ENCODE measurements around the gene HSPB6.
A peak's percentile ranks its signal among the peaks of the same experiment; 100 is the strongest.

HSPB6 gene

DNA sequence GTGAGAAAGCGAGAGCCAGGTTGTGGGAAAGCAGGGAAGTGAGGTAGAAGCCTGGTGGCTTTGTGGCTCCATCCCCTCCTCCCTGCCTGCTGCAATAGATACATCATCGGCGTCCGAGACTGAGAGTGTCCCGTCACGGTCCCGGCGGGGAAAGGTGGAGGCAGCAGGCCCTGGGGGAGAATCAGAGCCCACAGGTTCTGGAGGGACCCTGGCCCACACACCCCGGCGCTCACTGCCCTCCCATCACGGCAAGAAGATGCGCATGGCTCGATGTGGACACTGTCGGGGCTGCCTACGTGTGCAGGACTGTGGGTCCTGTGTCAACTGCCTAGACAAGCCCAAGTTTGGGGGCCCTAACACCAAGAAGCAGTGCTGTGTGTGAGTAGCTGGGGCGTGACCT is 33.9 kb downstream of the HSPB6 start:
- no peak overlapping the region for H3K27ac Mint-ChIP-seq
- peaks cover 6% of the 10 kb centered on the region for H3K36me3 Mint-ChIP-seq

DNA sequence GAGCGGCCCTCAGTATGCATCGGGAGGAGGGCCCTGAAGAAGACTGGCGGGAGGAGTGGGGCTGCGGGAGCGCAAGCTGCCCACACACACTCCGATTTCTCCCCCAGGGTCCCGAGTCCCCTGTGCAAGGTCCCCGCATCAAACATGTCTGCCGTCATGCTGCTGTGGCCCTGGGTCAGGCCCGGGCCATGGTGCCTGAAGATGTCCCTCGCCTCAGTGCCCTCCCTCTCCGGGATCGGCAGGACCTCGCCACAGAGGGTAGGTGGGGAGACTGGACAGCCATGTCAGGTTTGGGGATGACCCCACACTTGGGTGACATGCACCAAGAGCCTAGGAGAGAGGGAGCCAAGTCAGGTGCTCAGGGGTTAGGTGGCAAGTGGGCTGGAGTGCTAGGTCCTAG is 34.4 kb downstream of the HSPB6 start:
- H3K4me3 Mint-ChIP-seq: no peak overlapping the region
- peaks cover 6% of the 10 kb centered on the region for H3K36me3 Mint-ChIP-seq
- H3K27me3 Mint-ChIP-seq: no peaks in the 10 kb centered on the region
- H3K27ac Mint-ChIP-seq: no peak overlapping the region
- peaks cover 22% of the 10 kb centered on the region for H3K4me1 Mint-ChIP-seq
- H3K9me3 Mint-ChIP-seq: no peaks in the 10 kb centered on the region

More for the DNA sequence above, 33.9 kb downstream of the HSPB6 start:
- no peak overlapping the region for H3K4me3 Mint-ChIP-seq
- no peaks in the 10 kb centered on the region for H3K27me3 Mint-ChIP-seq
- peaks cover 22% of the 10 kb centered on the region for H3K4me1 Mint-ChIP-seq
- H3K9me3 Mint-ChIP-seq: no peaks in the 10 kb centered on the region

DNA sequence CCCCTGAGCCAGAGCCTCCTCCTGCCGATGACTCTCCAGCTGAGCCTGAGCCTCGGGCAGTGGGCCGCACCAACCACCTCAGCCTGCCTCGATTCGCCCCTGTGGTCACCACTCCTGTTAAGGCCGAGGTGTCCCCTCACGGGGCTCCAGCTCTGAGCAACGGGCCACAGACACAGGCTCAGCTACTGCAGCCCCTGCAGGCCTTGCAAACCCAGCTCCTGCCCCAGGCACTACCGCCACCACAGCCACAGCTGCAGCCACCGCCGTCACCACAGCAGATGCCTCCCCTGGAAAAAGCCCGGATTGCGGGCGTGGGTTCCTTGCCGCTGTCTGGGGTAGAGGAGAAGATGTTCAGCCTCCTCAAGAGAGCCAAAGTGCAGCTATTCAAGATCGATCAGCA is 35.5 kb downstream of the HSPB6 start:
- Mint-ChIP-seq H3K9me3 (no peaks in the 10 kb centered on the region), H3K4me1 (peaks cover 26% of the 10 kb centered on the region), H3K27ac (no peak overlapping the region), H3K4me3 (no peak overlapping the region), H3K36me3 (peaks cover 6% of the 10 kb centered on the region), H3K27me3 (no peaks in the 10 kb centered on the region)

DNA sequence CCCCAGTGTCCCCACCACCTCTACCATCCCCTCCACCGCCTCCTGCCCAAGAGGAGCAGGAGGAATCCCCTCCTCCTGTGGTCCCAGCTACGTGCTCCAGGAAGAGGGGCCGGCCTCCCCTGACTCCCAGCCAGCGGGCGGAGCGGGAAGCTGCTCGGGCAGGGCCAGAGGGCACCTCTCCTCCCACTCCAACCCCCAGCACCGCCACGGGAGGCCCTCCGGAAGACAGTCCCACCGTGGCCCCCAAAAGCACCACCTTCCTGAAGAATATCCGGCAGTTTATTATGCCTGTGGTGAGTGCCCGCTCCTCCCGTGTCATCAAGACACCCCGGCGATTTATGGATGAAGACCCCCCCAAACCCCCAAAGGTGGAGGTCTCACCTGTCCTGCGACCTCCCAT is 36.2 kb downstream of the HSPB6 start:
- Mint-ChIP-seq H3K4me3 (no peak overlapping the region), H3K27me3 (no peaks in the 10 kb centered on the region), H3K36me3 (peaks cover 6% of the 10 kb centered on the region), H3K4me1 (peaks cover 34% of the 10 kb centered on the region), H3K27ac (no peak overlapping the region), H3K9me3 (no peaks in the 10 kb centered on the region)

DNA sequence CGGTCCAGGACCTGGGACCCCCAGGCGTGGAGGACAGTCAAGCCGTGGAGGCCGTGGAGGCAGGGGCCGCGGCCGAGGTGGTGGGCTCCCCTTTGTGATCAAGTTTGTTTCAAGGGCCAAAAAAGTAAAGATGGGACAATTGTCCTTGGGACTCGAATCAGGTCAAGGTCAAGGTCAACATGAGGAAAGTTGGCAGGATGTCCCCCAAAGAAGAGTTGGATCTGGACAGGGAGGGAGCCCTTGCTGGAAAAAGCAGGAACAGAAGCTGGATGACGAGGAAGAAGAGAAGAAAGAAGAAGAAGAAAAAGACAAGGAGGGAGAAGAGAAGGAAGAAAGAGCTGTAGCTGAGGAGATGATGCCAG is 36.7 kb downstream of the HSPB6 start:
- peaks cover 36% of the 10 kb centered on the region for H3K4me1 Mint-ChIP-seq
- no peaks in the 10 kb centered on the region for H3K9me3 Mint-ChIP-seq
- H3K27me3 Mint-ChIP-seq: no peaks in the 10 kb centered on the region
- H3K27ac Mint-ChIP-seq: peak overlapping the region; percentile 57
- H3K36me3 Mint-ChIP-seq: peaks cover 6% of the 10 kb centered on the region
- H3K4me3 Mint-ChIP-seq: peak overlapping the region; percentile 27

DNA sequence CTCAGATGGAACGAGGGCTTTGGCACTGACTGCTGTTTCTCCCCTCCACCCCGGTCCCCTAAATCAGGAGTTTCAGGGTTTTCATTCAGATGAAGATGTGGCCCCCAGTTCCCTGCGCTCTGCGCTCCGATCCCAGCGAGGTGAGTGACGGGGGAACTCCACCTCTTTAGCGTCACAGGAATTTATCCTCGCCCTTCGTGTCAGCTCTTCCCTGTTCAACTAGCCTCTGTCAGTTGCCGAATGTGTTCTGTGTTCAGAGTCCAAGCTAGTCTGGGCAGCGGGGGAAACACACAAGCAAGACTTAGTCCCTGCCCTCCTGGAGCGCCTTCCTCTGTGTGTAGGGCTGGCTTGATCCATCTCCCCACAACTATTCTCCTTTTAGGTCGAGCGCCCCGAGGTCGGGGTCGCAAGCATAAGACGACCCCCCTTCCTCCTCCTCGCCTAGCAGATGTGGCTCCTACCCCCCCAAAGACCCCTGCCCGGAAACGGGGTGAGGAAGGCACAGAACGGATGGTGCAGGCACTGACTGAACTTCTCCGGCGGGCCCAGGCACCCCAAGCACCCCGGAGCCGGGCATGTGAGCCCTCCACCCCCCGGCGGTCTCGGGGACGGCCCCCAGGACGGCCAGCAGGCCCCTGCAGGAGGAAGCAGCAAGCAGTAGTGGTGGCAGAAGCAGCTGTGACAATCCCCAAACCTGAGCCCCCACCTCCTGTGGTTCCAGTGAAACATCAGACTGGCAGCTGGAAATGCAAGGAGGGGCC is 37.2 kb downstream of the HSPB6 start:
- Mint-ChIP-seq H3K27me3 (no peaks in the 10 kb centered on the region), H3K4me3 (peak overlapping the region; percentile 90), H3K27ac (peak overlapping the region; percentile 76), H3K36me3 (peaks cover 6% of the 10 kb centered on the region), H3K4me1 (peaks cover 41% of the 10 kb centered on the region), H3K9me3 (no peaks in the 10 kb centered on the region)

DNA sequence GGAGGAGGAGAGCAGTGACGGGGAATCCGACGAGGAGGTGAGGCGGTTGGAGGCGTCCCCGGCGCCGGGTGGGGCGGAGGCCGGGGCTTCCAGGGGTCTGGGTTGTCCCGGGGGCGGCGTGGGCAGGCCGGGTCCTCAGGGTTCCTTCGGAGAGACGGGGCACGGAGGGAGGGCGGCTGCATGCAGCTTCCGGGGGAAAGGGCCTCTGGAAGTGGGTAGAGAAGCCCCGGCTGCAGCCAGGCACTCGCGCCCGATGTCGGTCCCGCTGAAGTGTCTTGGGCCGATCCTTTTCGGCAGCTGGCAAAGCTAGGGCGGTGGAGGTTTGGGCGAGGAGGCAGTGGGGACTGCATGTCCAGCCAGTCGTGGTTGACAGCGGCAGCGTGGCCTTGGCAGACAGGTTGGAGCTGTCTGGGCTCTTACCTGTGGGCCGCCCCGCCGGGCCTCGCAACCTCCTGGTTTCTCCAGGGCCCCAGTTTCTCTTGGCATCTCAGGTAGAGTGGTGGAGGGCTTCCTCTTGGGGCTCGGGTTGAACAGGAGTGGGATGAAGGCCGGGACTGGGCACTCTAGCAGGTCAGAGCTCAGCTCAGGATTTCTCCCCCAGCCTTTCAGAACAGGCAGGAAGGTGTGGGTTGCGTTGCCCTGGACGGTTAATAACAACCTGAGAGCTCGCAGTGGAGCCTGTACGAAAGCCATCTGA is 38.3 kb downstream of the HSPB6 start:
- H3K9me3 Mint-ChIP-seq: no peaks in the 10 kb centered on the region
- H3K27me3 Mint-ChIP-seq: no peaks in the 10 kb centered on the region
- peak overlapping the region; percentile 90 for H3K4me3 Mint-ChIP-seq
- H3K4me1 Mint-ChIP-seq: peaks cover 48% of the 10 kb centered on the region
- peak overlapping the region; percentile 91 for H3K27ac Mint-ChIP-seq
- peaks cover 5% of the 10 kb centered on the region for H3K36me3 Mint-ChIP-seq

DNA sequence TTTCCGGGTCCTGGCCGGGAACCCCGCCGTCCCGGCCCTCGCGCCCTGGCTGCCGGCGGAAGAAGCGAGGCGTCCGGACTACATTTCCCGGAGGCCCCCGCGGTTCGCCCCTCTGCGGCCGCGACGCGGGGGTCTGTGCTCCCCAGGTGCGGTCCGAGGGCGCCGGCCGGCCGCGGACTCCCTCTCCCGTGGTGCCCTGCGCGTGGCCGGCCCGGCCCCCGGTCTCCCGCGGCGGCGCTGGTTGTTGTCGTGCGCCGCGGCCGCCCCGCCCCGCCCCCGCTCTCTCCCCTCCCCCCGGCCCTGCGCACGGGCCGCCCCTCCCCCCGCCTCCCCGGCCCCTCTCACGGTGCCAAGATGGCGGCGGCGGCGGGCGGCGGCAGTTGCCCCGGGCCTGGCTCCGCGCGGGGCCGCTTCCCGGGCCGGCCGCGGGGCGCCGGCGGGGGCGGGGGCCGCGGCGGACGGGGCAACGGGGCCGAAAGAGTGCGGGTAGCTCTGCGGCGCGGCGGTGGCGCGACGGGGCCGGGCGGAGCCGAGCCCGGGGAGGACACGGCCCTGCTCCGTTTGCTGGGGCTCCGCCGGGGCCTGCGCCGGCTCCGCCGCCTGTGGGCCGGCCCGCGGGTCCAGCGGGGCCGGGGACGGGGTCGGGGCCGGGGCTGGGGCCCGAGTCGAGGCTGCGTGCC is 39.0 kb downstream of the HSPB6 start, which contains the start of gene KMT2B:
TSS of gene KMT2B (plus strand) at position 339 of the 680 bp plus-strand sequence. CDS start at position 355, 16 bp downstream.
- peak within 1 kb of the TSS; percentile 97 for H3K27ac Mint-ChIP-seq
- peak within 1 kb of the TSS; percentile 99 for H3K4me3 Mint-ChIP-seq
- H3K9me3 Mint-ChIP-seq: no peaks in the 10 kb centered on the region
- peaks cover 55% of the 10 kb centered on the region for H3K4me1 Mint-ChIP-seq
- no peaks in the 10 kb centered on the region for H3K27me3 Mint-ChIP-seq
- H3K36me3 Mint-ChIP-seq: peaks cover 5% of the 10 kb centered on the region

DNA sequence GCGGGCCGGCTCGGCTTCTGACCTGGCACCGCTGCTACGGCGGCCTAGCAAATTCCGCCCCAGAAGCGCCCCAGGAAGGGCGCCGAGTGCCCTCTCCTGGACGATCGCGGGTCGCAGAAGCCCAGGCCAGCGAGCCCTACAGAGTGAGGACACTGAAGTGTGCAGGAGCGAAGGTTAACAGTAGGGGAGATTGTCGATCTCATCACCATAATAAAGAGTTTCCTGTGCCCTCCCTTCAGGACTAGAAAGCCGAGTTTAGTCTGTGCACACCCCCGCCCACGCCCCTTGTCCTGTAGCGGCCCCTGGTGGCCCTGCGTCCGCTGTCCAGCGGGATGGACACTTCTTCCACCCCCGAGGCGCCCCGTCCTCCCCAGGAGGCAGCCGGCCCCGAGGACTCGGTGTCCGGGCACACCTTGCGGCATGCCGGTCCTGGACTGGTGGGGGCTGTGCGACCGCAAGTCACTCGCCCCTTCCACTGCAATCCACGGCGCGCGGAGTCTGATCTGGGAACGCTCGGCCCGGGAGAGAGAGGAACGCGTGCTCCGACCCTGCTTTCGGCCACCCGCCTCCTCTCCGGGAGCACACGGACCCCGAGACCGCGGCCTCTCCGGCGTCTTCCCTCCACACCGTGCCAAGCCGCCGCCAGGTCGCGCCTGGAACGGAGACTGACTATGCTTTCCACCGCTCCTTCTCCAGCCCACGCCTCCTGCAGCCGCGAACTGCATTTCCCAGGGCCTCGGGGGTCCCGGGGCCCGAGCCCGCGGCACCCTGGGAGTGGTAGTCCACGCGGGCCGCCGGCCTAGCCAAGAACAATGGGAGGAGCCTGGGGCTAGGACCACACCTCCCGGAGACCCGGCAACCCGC is 39.8 kb downstream of the HSPB6 start:
- H3K4me3 Mint-ChIP-seq: peak overlapping the region; percentile 99
- H3K27ac Mint-ChIP-seq: peak overlapping the region; percentile 97
- H3K9me3 Mint-ChIP-seq: no peaks in the 10 kb centered on the region
- H3K36me3 Mint-ChIP-seq: peaks cover 5% of the 10 kb centered on the region
- H3K27me3 Mint-ChIP-seq: no peaks in the 10 kb centered on the region
- peaks cover 63% of the 10 kb centered on the region for H3K4me1 Mint-ChIP-seq

DNA sequence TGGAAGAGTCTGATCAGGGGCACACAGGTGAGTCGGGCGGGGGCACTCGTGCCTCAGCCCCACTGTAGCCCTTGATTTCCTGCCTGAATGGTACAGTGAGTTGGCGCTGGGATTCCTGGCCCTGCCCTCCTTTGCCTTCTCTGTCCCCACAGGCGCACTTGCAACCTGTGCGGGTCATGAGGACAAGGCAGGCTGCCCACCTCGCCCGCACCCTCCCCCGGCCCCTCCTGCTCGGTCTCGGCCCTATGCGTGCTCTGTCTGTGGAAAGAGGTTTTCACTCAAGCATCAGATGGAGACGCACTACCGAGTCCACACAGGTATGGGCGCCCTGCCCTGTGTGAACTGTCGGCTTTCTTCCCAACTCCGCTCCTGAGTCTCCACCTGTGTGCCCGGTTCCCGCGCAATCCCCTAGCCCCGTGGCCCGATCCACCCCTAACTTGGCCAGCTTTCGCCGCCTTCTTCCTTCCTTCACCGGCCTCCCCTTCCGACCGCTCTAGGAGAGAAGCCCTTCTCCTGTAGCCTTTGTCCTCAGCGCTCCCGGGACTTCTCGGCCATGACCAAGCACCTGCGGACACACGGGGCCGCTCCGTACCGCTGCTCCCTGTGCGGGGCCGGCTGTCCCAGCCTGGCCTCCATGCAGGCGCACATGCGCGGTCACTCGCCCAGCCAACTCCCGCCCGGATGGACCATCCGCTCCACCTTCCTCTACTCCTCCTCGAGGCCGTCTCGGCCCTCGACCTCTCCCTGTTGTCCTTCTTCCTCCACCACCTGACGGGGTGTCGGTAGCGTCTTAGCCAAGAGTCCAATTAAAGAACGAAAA is 40.6 kb downstream of the HSPB6 start:
- H3K4me3 Mint-ChIP-seq: peak overlapping the region; percentile 99
- H3K36me3 Mint-ChIP-seq: peaks cover 5% of the 10 kb centered on the region
- H3K27ac Mint-ChIP-seq: peak overlapping the region; percentile 97
- no peaks in the 10 kb centered on the region for H3K9me3 Mint-ChIP-seq
- H3K27me3 Mint-ChIP-seq: no peaks in the 10 kb centered on the region
- peaks cover 63% of the 10 kb centered on the region for H3K4me1 Mint-ChIP-seq

DNA sequence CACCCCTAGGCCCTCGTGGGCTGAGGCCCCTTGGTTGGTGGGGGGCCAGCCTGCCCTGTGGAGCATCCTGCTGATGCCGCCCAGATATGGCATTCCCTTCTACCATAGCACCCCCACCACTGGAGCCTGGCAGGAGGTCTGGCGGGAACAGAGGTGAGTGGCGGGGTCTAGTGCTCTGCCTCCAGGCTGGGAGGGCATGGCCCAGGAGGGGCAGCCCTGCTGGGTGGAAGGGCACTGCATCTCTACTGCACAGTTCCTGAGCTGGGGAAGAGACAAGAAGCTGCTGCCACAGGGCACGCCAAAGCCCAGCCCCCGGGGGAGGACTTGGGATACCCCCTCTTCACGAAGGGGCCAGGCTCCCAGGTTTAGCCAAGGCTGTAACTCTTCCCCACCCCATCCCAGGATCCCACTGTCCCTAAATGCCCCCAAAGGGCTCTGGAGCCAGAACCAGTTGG is 41.4 kb downstream of the HSPB6 start:
- Mint-ChIP-seq H3K4me1 (peaks cover 71% of the 10 kb centered on the region), H3K36me3 (peaks cover 5% of the 10 kb centered on the region), H3K4me3 (peak overlapping the region; percentile 99), H3K27ac (no peak overlapping the region), H3K9me3 (no peaks in the 10 kb centered on the region), H3K27me3 (no peaks in the 10 kb centered on the region)

DNA sequence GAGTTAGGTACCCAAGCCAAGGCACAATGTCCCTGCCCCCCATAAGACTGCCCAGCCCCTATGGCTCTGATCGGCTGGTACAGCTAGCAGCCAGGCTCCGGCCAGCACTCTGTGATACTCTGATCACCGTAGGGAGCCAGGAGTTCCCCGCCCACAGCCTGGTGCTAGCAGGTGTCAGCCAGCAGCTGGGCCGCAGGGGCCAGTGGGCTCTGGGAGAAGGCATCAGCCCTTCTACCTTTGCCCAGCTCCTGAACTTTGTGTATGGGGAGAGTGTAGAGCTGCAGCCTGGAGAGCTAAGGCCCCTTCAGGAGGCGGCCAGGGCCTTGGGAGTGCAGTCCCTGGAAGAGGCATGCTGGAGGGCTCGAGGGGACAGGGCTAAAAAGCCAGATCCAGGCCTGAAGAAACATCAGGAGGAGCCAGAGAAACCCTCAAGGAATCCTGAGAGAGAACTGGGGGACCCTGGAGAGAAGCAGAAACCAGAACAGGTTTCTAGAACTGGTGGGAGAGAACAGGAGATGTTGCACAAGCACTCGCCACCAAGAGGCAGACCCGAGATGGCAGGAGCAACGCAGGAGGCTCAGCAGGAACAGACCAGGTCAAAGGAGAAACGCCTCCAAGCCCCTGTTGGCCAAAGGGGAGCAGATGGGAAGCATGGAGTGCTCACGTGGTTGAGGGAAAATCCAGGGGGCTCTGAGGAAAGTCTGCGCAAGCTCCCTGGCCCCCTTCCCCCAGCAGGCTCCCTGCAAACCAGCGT is 42.1 kb downstream of the HSPB6 start:
- H3K4me3 Mint-ChIP-seq: peak overlapping the region; percentile 91
- no peaks in the 10 kb centered on the region for H3K9me3 Mint-ChIP-seq
- peaks cover 70% of the 10 kb centered on the region for H3K4me1 Mint-ChIP-seq
- no peaks in the 10 kb centered on the region for H3K27me3 Mint-ChIP-seq
- H3K27ac Mint-ChIP-seq: peak overlapping the region; percentile 97
- peaks cover 3% of the 10 kb centered on the region for H3K36me3 Mint-ChIP-seq

DNA sequence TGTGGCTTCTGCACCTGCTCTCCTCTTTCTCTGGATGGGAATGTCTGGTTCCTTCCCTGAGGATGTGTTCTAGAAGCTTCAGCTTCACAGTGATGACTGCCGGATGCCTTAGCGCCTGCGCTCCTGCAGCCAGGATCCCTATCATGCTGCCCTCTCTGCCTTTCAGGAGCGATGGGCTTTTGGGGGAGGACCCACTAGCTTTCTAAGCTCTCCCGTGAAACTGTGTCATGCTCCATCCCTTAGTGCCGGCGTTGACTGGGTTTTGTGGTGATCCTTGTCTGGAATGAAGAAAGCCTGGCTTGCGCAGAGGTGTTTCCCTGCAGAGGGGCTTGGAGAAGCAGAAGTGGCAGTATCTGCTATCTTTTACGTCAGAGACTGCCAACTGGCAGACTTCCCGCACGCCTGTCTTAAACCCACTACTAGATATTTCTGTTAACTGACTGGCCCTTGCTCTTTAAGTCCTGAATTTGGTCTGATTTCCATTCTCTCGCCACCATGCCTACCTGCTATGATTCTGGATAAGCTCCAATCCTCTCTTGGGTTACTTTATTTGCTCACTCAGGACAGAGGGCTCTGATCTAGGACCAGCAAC is 42.8 kb downstream of the HSPB6 start:
- H3K9me3 Mint-ChIP-seq: no peaks in the 10 kb centered on the region

DNA sequence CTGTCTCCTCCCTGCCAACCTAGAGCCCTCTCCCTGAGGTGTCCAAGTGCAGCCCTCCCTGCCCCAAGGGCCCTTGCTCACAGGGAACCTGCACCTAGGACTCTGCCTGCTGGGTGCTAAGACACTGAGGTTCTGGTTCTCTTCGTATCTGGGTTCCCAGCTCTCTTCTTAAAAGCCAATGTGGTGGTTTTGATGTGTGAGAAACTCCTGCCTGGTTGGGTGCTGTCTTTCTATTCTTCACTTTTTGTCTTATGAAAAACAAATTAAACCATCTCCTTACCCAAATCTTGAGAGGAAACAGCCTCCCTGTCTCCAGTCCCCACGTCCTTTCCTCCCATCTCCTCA is 43.4 kb downstream of the HSPB6 start:
- Mint-ChIP-seq H3K36me3 (peaks cover 3% of the 10 kb centered on the region), H3K9me3 (no peaks in the 10 kb centered on the region), H3K4me1 (peaks cover 62% of the 10 kb centered on the region), H3K4me3 (peak overlapping the region; percentile 91), H3K27ac (peak overlapping the region; percentile 97), H3K27me3 (no peaks in the 10 kb centered on the region)

More for the DNA sequence above, 42.8 kb downstream of the HSPB6 start:
- peak overlapping the region; percentile 97 for H3K27ac Mint-ChIP-seq
- H3K4me1 Mint-ChIP-seq: peaks cover 63% of the 10 kb centered on the region
- H3K27me3 Mint-ChIP-seq: no peaks in the 10 kb centered on the region
- H3K4me3 Mint-ChIP-seq: peak overlapping the region; percentile 91
- peaks cover 3% of the 10 kb centered on the region for H3K36me3 Mint-ChIP-seq
